Measurements from ENCODE around the gene FAM186B.

DNA sequence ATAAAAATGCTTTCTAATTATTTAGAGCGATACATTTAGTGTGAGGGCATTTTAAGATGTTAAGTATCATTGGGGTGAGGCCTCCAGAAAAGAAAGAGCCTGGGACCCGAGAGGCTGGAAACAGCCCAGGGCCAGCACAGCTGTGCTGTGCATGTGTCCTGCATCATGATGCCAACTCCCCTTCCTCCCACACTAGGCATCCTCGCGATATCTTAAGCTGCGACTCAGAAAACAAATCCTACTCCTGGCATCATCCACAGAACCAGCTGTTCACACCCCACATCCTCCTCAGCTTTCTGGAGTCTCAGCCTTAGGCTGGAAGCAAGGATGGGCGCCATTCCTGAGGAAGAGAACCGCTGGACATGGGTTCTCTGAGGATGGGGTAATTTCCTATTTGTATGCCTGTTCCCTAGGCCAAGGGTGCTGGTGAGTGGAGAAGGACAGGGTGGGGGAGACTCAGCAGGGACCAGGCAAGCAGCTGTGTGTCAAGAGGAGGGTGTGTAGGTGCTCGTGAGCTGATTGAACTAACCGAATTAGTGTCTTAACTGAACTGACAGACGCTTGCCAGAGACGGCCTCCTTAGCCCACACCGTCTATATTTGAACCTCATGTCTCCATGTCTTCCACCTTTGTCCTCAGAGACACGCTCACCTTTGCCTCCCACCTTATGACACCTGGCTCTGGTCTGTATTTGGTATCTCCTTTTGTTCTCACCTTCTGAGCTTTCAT lies 21.9 kb downstream of the FAM186B start:
- TF ChIP-seq, protein P1, sequence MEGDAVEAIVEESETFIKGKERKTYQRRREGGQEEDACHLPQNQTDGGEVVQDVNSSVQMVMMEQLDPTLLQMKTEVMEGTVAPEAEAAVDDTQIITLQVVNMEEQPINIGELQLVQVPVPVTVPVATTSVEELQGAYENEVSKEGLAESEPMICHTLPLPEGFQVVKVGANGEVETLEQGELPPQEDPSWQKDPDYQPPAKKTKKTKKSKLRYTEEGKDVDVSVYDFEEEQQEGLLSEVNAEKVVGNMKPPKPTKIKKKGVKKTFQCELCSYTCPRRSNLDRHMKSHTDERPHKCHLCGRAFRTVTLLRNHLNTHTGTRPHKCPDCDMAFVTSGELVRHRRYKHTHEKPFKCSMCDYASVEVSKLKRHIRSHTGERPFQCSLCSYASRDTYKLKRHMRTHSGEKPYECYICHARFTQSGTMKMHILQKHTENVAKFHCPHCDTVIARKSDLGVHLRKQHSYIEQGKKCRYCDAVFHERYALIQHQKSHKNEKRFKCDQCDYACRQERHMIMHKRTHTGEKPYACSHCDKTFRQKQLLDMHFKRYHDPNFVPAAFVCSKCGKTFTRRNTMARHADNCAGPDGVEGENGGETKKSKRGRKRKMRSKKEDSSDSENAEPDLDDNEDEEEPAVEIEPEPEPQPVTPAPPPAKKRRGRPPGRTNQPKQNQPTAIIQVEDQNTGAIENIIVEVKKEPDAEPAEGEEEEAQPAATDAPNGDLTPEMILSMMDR (IDR thresholded peaks at IDR 0.05; ENCODE audit: low read length): no peak
- TF ChIP-seq EZH2 (IDR thresholded peaks at IDR 0.05; ENCODE audit: borderline replicate concordance, low read length): no peak
